ENCODE data around the gene TMA7B. TPM values are rescaled to one million over a fixed set of nuclear protein-coding genes. Genes with fewer than 3 reads are reported as not detected.

The TMA7B gene
- total and polyA plus RNA-seq, 10 of the 15 experiments (the other 5 are each of a cell fraction or from before 2014, with no cell fraction given): 0.33 to 2.9 (median 1.8) TPM

DNA sequence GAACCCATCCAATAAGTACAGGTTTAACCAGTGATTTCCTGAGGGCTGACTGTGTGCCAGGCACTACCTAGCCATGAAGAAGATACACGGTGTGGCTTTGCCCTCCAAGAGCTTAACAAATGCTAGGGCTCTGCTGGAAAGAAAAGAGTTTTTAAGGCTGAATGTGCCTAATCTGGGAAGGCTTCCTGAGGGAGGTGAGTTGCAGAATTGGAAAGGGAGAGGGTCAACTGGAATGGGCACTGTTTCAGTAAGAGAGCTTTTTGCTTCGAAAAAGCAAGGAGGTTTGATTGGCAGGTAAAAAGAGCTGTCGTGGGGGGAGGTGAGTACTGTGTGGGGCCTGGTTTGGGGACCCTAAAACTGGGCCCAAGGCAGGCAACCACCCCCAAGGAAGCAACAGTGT, 37.2 kb downstream of the TMA7B start:
- Histone ChIP-seq H4K20me1 (ENCODE audit: control insufficient read depth, insufficient read depth) (no peaks in the 10 kb centered on the region), H3K4me3 (no peak overlapping the region), H3K27me3 (replicated peaks in 1 of 2; ENCODE audit: control insufficient read depth in 2 of 2, insufficient read depth in 2 of 2, low read length in 1 of 2) (peaks cover 3 to 15% of the 10 kb centered on the region in 2 experiments), H3K4me1 (ENCODE audit: control insufficient read depth, insufficient read depth, low read length) (no peaks in the 10 kb centered on the region), H3K9me3 (replicated peaks; ENCODE audit: control insufficient read depth, insufficient read depth, low read length) (no peaks in the 10 kb centered on the region), H2AFZ (ENCODE audit: control insufficient read depth, low read depth, low read length) (no peak overlapping the region), H3K4me2 (ENCODE audit: control insufficient read depth, insufficient read depth) (no peak overlapping the region), H3K79me2 (ENCODE audit: control insufficient read depth, insufficient read depth, low read length) (no peaks in the 10 kb centered on the region), H3K36me3 (ENCODE audit: control insufficient read depth in 2 of 2, insufficient read depth in 2 of 2, low read length in 1 of 2) (no peaks in the 10 kb centered on the region), H3K9ac (ENCODE audit: control insufficient read depth, insufficient read depth, low read length) (no peak overlapping the region), H3K27ac (ENCODE audit: control insufficient read depth, insufficient read depth) (no peak overlapping the region)
- intact Hi-C loops (cut with micrococcal nuclease; ENCODE audit: unreplicated experiment): no loop called here
- no TSS peak for BruUV-seq (replicated peaks)
- ChIA-PET POLR2A (no interaction called here), CTCF (interaction anchor here (1.3 kb wide), 1 partner anchor 27 kb away, joined by 5 read pairs; no protein-coding TSS in a partner anchor), RAD21 (ENCODE audit: unreplicated experiment) (no interaction called here), SMC1A (ENCODE audit: uncharacterized antibody, unreplicated experiment) (no interaction called here)
- FAIRE-seq (no peak), DNase-seq (ENCODE audit: low read depth, low spot score) (no peak), ATAC-seq (no peak)
- in situ Hi-C loops (cut with MboI): no loop called here
- 29% methylated on average over 3 of the region's 3 CpGs for WGBS (ENCODE audit: insufficient coverage, insufficient replicate concordance, low lambda C conversion rate, missing lambda C conversion rate)
- TF ChIP-seq SMARCA5 (IDR thresholded peaks at IDR 0.05): no peak
- no peak for TF ChIP-seq ZNF217 (IDR thresholded peaks at IDR 0.05)

- no peak overlapping the region for H3K4me3 ChIP-seq
- no peak overlapping the region for H3K27ac ChIP-seq (ENCODE audit: control insufficient read depth, insufficient read depth)
- H3K27me3 ChIP-seq (replicated peaks in 1 of 2; ENCODE audit: control insufficient read depth in 2 of 2, insufficient read depth in 2 of 2, low read length in 1 of 2): peaks cover 3 to 14% of the 10 kb centered on the region in 2 experiments
- ATAC-seq (no peak), DNase-seq (ENCODE audit: low read depth, low spot score) (no peak), FAIRE-seq (no peak)
- SMC1A ChIA-PET (ENCODE audit: uncharacterized antibody, unreplicated experiment): no interaction called here
- no peaks in the 10 kb centered on the region for H3K36me3 ChIP-seq (ENCODE audit: control insufficient read depth in 2 of 2, insufficient read depth in 2 of 2, low read length in 1 of 2)
- RAD21 ChIA-PET (ENCODE audit: unreplicated experiment): no interaction called here
- no peaks in the 10 kb centered on the region for H3K79me2 ChIP-seq (ENCODE audit: control insufficient read depth, insufficient read depth, low read length)
- WGBS (ENCODE audit: insufficient coverage, insufficient replicate concordance, low lambda C conversion rate, missing lambda C conversion rate): 41% methylated on average over 11 of the region's 11 CpGs
- no peak overlapping the region for H3K4me2 ChIP-seq (ENCODE audit: control insufficient read depth, insufficient read depth)
- H3K9me3 ChIP-seq (replicated peaks; ENCODE audit: control insufficient read depth, insufficient read depth, low read length): no peaks in the 10 kb centered on the region
- H3K9ac ChIP-seq (ENCODE audit: control insufficient read depth, insufficient read depth, low read length): no peak overlapping the region
- H2AFZ ChIP-seq (ENCODE audit: control insufficient read depth, low read depth, low read length): no peak overlapping the region
- intact Hi-C loops (cut with micrococcal nuclease; ENCODE audit: unreplicated experiment) (no loop called here), in situ Hi-C loops (cut with MboI) (no loop called here)
- H3K4me1 ChIP-seq (ENCODE audit: control insufficient read depth, insufficient read depth, low read length): no peaks in the 10 kb centered on the region
- POLR2A ChIA-PET: no interaction called here
- CTCF ChIA-PET: interaction anchor here (1.3 kb wide), 1 partner anchor 27 kb away, joined by 5 read pairs; no protein-coding TSS in a partner anchor
- no peaks in the 10 kb centered on the region for H4K20me1 ChIP-seq (ENCODE audit: control insufficient read depth, insufficient read depth)
- BruUV-seq (replicated peaks): no TSS peak
- TF ChIP-seq FOXM1 (IDR thresholded peaks at IDR 0.05; ENCODE audit: low read depth, low read length) (no peak), CHD1 (IDR thresholded peaks at IDR 0.05; ENCODE audit: low read depth, low read length) (no peak), SUZ12 (IDR thresholded peaks at IDR 0.05; ENCODE audit: unreplicated experiment) (no peak), EED (IDR thresholded peaks at IDR 0.05; ENCODE audit: low read depth) (no peak), NR2C2 (IDR thresholded peaks at IDR 0.05; ENCODE audit: borderline replicate concordance, control insufficient read depth, insufficient read length, low read depth) (no peak), PAX5 (IDR thresholded peaks at IDR 0.05; ENCODE audit: borderline replicate concordance, low read depth, low read length) (no peak), MXI1 (IDR thresholded peaks at IDR 0.05; ENCODE audit: low read depth, low read length) (no peak), CHD2 (IDR thresholded peaks at IDR 0.05; ENCODE audit: borderline replicate concordance, low read depth, low read length) (no peak), RAD51 (IDR thresholded peaks at IDR 0.05) (no peak), ZSCAN29 (IDR thresholded peaks at IDR 0.05) (no peak)
- TF ChIP-seq, protein P1, sequence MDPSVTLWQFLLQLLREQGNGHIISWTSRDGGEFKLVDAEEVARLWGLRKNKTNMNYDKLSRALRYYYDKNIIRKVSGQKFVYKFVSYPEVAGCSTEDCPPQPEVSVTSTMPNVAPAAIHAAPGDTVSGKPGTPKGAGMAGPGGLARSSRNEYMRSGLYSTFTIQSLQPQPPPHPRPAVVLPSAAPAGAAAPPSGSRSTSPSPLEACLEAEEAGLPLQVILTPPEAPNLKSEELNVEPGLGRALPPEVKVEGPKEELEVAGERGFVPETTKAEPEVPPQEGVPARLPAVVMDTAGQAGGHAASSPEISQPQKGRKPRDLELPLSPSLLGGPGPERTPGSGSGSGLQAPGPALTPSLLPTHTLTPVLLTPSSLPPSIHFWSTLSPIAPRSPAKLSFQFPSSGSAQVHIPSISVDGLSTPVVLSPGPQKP (IDR thresholded peaks at IDR 0.05; ENCODE audit: low read depth, low read length): no peak
- TF ChIP-seq, protein P2, sequence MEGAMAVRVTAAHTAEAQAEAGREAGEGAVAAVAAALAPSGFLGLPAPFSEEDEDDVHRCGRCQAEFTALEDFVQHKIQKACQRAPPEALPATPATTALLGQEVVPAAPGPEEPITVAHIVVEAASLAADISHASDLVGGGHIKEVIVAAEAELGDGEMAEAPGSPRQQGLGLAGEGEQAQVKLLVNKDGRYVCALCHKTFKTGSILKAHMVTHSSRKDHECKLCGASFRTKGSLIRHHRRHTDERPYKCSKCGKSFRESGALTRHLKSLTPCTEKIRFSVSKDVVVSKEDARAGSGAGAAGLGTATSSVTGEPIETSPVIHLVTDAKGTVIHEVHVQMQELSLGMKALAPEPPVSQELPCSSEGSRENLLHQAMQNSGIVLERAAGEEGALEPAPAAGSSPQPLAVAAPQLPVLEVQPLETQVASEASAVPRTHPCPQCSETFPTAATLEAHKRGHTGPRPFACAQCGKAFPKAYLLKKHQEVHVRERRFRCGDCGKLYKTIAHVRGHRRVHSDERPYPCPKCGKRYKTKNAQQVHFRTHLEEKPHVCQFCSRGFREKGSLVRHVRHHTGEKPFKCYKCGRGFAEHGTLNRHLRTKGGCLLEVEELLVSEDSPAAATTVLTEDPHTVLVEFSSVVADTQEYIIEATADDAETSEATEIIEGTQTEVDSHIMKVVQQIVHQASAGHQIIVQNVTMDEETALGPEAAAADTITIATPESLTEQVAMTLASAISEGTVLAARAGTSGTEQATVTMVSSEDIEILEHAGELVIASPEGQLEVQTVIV (IDR thresholded peaks at IDR 0.05; ENCODE audit: borderline replicate concordance, partially characterized antibody): no peak
Measured at GRCh38 chr22:39997939-39998726, 37.9 kb downstream of the TMA7B start.

Measured in GM12878 (cell line).